GM12872 (cell line): ENCODE data around the gene TINAG.

Experiments used
- TF ChIP-seq, protein P1 (sequence below): IDR thresholded peaks from 3 replicates; pipeline ENCODE4 v1.5.1; 2011; ENCODE audit warnings: low read depth, mild to moderate bottlenecking, low read length, moderate library complexity; ENCODE audit not compliant: insufficient read depth

TINAG gene

DNA sequence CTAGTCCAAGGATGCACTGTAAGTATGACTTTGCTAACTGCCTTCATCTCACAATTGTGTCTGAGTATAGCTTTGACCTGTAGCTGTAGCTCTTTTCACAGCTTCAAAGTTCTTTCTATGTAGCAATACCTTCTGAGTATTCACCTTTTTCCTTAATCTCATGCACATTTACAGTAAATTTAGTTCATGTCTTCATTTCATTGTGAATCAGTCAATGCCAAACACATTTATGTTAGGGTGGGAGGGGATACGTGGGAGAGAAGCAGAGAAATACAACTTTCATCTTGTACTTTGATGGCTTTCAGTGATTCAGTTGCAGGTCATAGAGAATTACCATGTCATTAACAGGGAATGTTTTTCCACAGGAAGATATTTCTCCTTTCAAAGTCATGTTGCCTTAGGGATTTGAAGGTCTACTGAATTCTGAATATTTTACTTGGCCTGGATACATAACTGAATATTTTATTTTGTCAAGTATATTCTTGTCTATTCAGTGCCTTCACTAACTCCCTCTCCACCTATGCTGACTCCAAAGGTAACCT lies 119.2 kb downstream of the TINAG start:
- TF ChIP-seq, protein P1, sequence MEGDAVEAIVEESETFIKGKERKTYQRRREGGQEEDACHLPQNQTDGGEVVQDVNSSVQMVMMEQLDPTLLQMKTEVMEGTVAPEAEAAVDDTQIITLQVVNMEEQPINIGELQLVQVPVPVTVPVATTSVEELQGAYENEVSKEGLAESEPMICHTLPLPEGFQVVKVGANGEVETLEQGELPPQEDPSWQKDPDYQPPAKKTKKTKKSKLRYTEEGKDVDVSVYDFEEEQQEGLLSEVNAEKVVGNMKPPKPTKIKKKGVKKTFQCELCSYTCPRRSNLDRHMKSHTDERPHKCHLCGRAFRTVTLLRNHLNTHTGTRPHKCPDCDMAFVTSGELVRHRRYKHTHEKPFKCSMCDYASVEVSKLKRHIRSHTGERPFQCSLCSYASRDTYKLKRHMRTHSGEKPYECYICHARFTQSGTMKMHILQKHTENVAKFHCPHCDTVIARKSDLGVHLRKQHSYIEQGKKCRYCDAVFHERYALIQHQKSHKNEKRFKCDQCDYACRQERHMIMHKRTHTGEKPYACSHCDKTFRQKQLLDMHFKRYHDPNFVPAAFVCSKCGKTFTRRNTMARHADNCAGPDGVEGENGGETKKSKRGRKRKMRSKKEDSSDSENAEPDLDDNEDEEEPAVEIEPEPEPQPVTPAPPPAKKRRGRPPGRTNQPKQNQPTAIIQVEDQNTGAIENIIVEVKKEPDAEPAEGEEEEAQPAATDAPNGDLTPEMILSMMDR, result no peak

DNA sequence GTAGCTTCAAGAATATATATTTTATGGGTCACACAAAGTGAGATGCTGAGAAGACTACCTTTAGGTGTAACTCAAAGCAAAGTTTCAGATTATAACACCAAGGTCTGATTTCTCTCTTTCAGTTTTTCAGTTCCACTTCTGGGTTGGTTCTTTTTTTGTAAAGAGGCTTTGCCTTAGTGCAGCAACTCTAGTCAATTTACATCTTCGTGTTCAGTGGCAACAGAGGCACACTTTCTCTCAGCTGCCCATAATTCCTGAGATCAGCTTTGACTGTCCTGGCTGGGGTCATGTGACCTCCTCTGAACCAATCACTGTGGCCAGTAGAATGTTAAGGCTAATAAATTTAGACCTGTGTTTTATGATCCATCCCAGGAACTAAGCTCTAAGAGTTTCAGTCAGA lies 120.2 kb downstream of the TINAG start:
- TF ChIP-seq, protein P1, result no peak

DNA sequence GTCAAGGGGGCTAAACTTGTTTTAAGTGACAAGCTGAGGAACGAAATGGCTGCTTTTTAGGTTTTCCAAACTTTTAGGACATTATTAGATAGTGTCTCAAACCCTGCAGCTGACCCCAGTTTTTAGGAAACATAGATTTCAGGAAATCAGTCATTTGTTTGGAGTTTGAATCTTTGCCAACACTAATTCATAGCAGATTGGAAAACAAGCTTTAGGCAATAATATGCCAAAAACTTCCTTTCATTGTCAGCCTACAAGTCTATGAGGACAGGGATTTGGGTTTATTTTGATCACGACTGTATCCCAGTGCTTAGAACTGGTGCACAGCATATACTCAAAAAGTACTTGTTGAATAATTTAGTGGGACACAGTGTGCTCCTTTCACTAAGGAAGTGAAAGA lies 123.2 kb downstream of the TINAG start:
- TF ChIP-seq, protein P1, result no peak
